Cardiac fibroblast (primary cell): ENCODE measurements around the gene ASB12.
"Not testable (repeated sequence)": the region's sequence is repeated elsewhere in the genome, so short reads cannot be mapped to it uniquely, and the experiment has no call there.

Source experiments
- DNase-seq, 2 donors: peaks; one replicate each; pipeline versions ENCODE4 v3.0.0 to v3.0.0-alpha.2; 2010; ENCODE audit warnings: low read depth in 2 of 2
- H3K4me3 ChIP-seq, 2 donors: replicated peaks in 1 of 2; 1 replicate in 1 of 2; 2 replicates in 1 of 2; pipeline ENCODE4 v1.5.1; 2011; ENCODE audit warnings: low read depth in 2 of 2, low read length in 2 of 2, mild to moderate bottlenecking in 2 of 2, moderate library complexity in 1 of 2
- CTCF ChIP-seq: IDR thresholded peaks from one replicate; pipeline ENCODE4 v1.5.1; 2011; ENCODE audit warnings: low read depth, mild to moderate bottlenecking, low read length, inconsistent platforms

The ASB12 gene

GRCh38 chrX:64230123-64230970 is at the start of gene ASB12:
Gene ASB12 (minus strand): TSS chrX:64230607. CDS start chrX:64225650, 4,957 bp downstream.
- TF ChIP-seq CTCF: no peak
- H3K4me3 ChIP-seq: no peak within 1 kb of the TSS
- DNase-seq: no peak

GRCh38 chrX:64265265-64265664 is 34.9 kb upstream of the ASB12 start:
- no peak overlapping the region for H3K4me3 ChIP-seq
- DNase-seq: no peak
- TF ChIP-seq CTCF: no peak

GRCh38 chrX:64229154-64229553 is 1.3 kb downstream of the ASB12 start:
- no peak for DNase-seq
- no peak for TF ChIP-seq CTCF
- H3K4me3 ChIP-seq: no peak overlapping the region

GRCh38 chrX:64218023-64218422 is 12.4 kb downstream of the ASB12 start:
- DNase-seq: no peak
- H3K4me3 ChIP-seq: no peak overlapping the region
- no peak for TF ChIP-seq CTCF

- DNase-seq: not testable (repeated sequence)
Measured at GRCh38 chrX:64213989-64214388, 16.4 kb downstream of the ASB12 start.

GRCh38 chrX:64206556-64207162 is 23.7 kb downstream of the ASB12 start:
- H3K4me3 ChIP-seq: peak overlapping the region; percentile 64
- TF ChIP-seq CTCF: no peak
- DNase-seq: peak; percentile 29 to 75

More at GRCh38 chrX:64213989-64214388, 16.4 kb downstream of the ASB12 start:
- H3K4me3 ChIP-seq: not testable (repeated sequence)

- DNase-seq: peak; percentile 92 to 94
- peak overlapping the region; percentile 64 for H3K4me3 ChIP-seq
- peak; percentile 3 for TF ChIP-seq CTCF
Measured at GRCh38 chrX:64205735-64206501, 24.5 kb downstream of the ASB12 start.
